Sigmoid colon (tissue), 7 donors: ENCODE data around the gene PTH2R. TPM values are rescaled to one million over a fixed set of nuclear protein-coding genes. Genes with fewer than 3 reads are reported as not detected.

ENCODE experiments used
- DNase-seq: peaks from one replicate; pipeline ENCODE4 v3.0.0-alpha.2; 2019
- H3K27ac ChIP-seq, 4 donors: fragments of 200-600 bp; sonication (generic); one replicate each; pipeline ENCODE4 v1.5.1; 2016 to 2019; ENCODE audit warnings: mild to moderate bottlenecking in 1 of 4
- H3K27me3 ChIP-seq, 3 donors: fragments of 200-600 bp; sonication (generic); one replicate each; pipeline ENCODE4 v1.5.1; 2019; ENCODE audit warnings: mild to moderate bottlenecking in 1 of 3
- H3K36me3 ChIP-seq, 4 donors: fragments of 200-600 bp; sonication (generic); one replicate each; pipeline ENCODE4 v1.5.1; 2016 to 2019
- H3K4me1 ChIP-seq, 4 donors: fragments of 200-600 bp; sonication (generic); one replicate each; pipeline ENCODE4 v1.5.1; 2017 to 2019
- H3K4me3 ChIP-seq, 4 donors: fragments of 200-600 bp; sonication (generic); one replicate each; pipeline ENCODE4 v1.5.1; 2017 to 2019; ENCODE audit warnings: mild to moderate bottlenecking in 2 of 4, moderate library complexity in 1 of 4
- H3K9me3 ChIP-seq, 4 donors: fragments of 200-600 bp in 3 of 4; sonication (generic) in 3 of 4; one replicate each; pipeline versions ENCODE4 v1.5.1 to v1.6.1; 2013 to 2019
- CTCF ChIP-seq, 4 experiments: fragments of 450-650 bp in 3 of 4; fragments of 200-600 bp in 1 of 4; IDR thresholded peaks; one replicate each; pipeline ENCODE4 v1.5.1; 2016 to 2019; ENCODE audit warnings: antibody characterized with exemption in 4 of 4, mild to moderate bottlenecking in 3 of 4, moderate library complexity in 2 of 4
- EP300 ChIP-seq, 4 donors: sonication (generic); formaldehyde crosslinking; IDR thresholded peaks; one replicate each; pipeline ENCODE4 v1.6.1; 2017; ENCODE audit warnings: antibody characterized with exemption in 4 of 4
- POLR2A ChIP-seq, 2 donors: fragments of 450-650 bp; IDR thresholded peaks; one replicate each; pipeline ENCODE4 v1.6.1; 2016; ENCODE audit warnings: antibody characterized with exemption in 2 of 2, mild to moderate bottlenecking in 2 of 2, moderate library complexity in 2 of 2
- POLR2AphosphoS5 ChIP-seq, 4 donors: sonication (generic); formaldehyde crosslinking; IDR thresholded peaks; one replicate each; pipeline ENCODE4 v1.6.1; 2017; ENCODE audit warnings: antibody characterized with exemption in 4 of 4
- WGBS, 2 donors: extraction: QIAGEN DNeasy Blood & Tissue Kit; methylation state at CpG; one replicate each; pipeline ENCODE4 v1.1.7; 2013; 5-methylcytosine and 5-hydroxymethylcytosine counted together
- intact Hi-C: fragments of 100-400 bp; cut with DNase I; formaldehyde crosslinking; loops from one replicate; pipeline ENCODE4 v1.15.1; 2023
- polyA plus RNA-seq, 3 donors: library from polyadenylated mRNA; stranded (reverse); fragments of 200-250 nt; gene quantifications; one replicate each; pipeline ENCODE4 v1.2.3, GENCODE V29; 2013
- total RNA-seq, 4 donors: library from RNA; depleted of rRNA; stranded (reverse); fragments of >200 nt; gene quantifications; one replicate each; pipeline ENCODE4 v1.1.0, GENCODE V29; 2016
- donor health status: healthy with polysubstance abuse.
- donor health status: Bipolar disorder and iron deficiency.
- donor health status: healthy.

PTH2R gene
- total and polyA plus RNA-seq, 7 donors: 0.12 to 0.27 TPM; not detected in 5

GRCh38 chr2:208542465-208543041 lies 136.0 kb downstream of the PTH2R start:
- intact Hi-C loops: no loop called here
- TF ChIP-seq EP300 (IDR thresholded peaks at IDR 0.05) (no peak), POLR2AphosphoS5 (IDR thresholded peaks at IDR 0.05) (no peak), CTCF (IDR thresholded peaks at IDR 0.05) (no peak), POLR2A (IDR thresholded peaks at IDR 0.05) (no peak)
- no peaks in the 10 kb centered on the region for H3K4me1 ChIP-seq
- H3K36me3 ChIP-seq: no peaks in the 10 kb centered on the region
- H3K4me3 ChIP-seq: no peak overlapping the region
- H3K27ac ChIP-seq: no peak overlapping the region
- 91 to 94% methylated on average over 1 of the region's 1 CpG for WGBS, 2 donors
- no peaks in the 10 kb centered on the region for H3K27me3 ChIP-seq
- DNase-seq: no peak
- H3K9me3 ChIP-seq: no peaks in the 10 kb centered on the region

Other genes starting within 250 kb of the PTH2R start
- not detected for gene CRYGA, start 243.2 kb upstream of the PTH2R start, total RNA-seq
- not detected for gene CRYGA, start 243.2 kb upstream of the PTH2R start, polyA plus RNA-seq
- not detected for gene C2orf80, start 216.8 kb upstream of the PTH2R start, total RNA-seq
- not detected for gene C2orf80, start 216.8 kb upstream of the PTH2R start, polyA plus RNA-seq
- 10 to 100 TPM; 34.2 to 46.4 (median 37.7) TPM for gene IDH1, start 151.7 kb upstream of the PTH2R start, total RNA-seq
- gene IDH1, start 151.7 kb upstream of the PTH2R start, polyA plus RNA-seq: 100 to 1,000 TPM; 133 to 287 (median 155) TPM
- 10 to 100 TPM; 22.1 to 27.2 (median 22.7) TPM for gene PIKFYVE, start 140.5 kb upstream of the PTH2R start, total RNA-seq
- gene PIKFYVE, start 140.5 kb upstream of the PTH2R start, polyA plus RNA-seq: 1 to 10 TPM; 3.2 to 8.1 (median 3.6) TPM